Pancreas (tissue), 10 donors: ENCODE results near the gene PLA2G2E. TPM values are rescaled to one million over a fixed set of nuclear protein-coding genes. Genes with fewer than 3 reads are reported as not detected.

Experiments used
- ATAC-seq, 4 donors: fragments of 200-7000 bp; cut with Tn5 transposase; one replicate each; pipeline versions ENCODE4 v1.8.0 to v1.9.1; 2020; ENCODE audit warnings: mild to moderate bottlenecking in 4 of 4, moderate library complexity in 4 of 4
- DNase-seq, 6 donors: peaks; one replicate each; pipeline ENCODE4 v3.0.0-alpha.2; 2020
- FAIRE-seq: peaks from 2 replicates; lab custom pipeline; 2012; peaks lifted over from hg19 to GRCh38; lab: Jason Lieb, UNC
- H3K27ac ChIP-seq, 4 donors: fragments of 200-600 bp; sonication (generic); 1 replicate in 3 of 4; 2 replicates in 1 of 4; pipeline versions ENCODE4 v1.5.0 to v1.8.0; 2020
- H3K27me3 ChIP-seq, 4 donors: fragments of 200-600 bp; one replicate each; pipeline ENCODE4 v1.8.0; 2021
- H3K36me3 ChIP-seq, 3 donors: fragments of 200-600 bp; sonication (generic) in 1 of 3; one replicate each; pipeline versions ENCODE4 v1.5.0 to v1.8.0; 2020 to 2021
- H3K4me1 ChIP-seq, 3 donors: fragments of 200-600 bp; one replicate each; pipeline ENCODE4 v1.8.0; 2021
- H3K4me3 ChIP-seq, 4 donors: fragments of 200-600 bp; sonication (generic) in 2 of 4; one replicate each; pipeline versions ENCODE4 v1.5.0 to v1.8.0; 2020 to 2021
- H3K9me3 ChIP-seq, 4 donors: fragments of 200-600 bp; one replicate each; pipeline ENCODE4 v1.8.0; 2021
- WGBS, 2 donors: extraction: QIAGEN DNeasy Blood & Tissue Kit; methylation state at CpG; one replicate each; pipeline ENCODE4 v1.1.7; 2013; 5-methylcytosine and 5-hydroxymethylcytosine counted together
- intact Hi-C, 3 donors: fragments of 100-400 bp; cut with DNase I; formaldehyde crosslinking; loops; one replicate each; pipeline versions ENCODE4 v1.11.1 to v1.14.2; 2022
- polyA plus RNA-seq, 2 donors: library from polyadenylated mRNA; stranded (reverse); fragments of 200-250 nt; gene quantifications; one replicate each; pipeline ENCODE4 v1.2.3, GENCODE V29; 2013
- total RNA-seq, 6 donors: library from RNA; stranded (reverse); fragmentation: NEBNext Ultra II Directional in 4 of 6; extraction: Animal tissue kit (Norgen Biotek cat#: 25700) in 4 of 6; gene quantifications; one replicate each; pipeline versions ENCODE4 v1.2.1 to v1.2.4, GENCODE V29; 2021 to 2023
- TF ChIP-seq, protein P1 (sequence below), 4 donors: fragments of 200-600 bp; sonication (generic) in 3 of 4; IDR thresholded peaks; one replicate each; pipeline versions ENCODE4 v1.5.0 to v1.8.0; 2021; ENCODE audit warnings: antibody characterized with exemption in 4 of 4
- donor health status: healthy with polysubstance abuse.
- donor health status: DM: no; HTN: no; CAD: no; lungs with moderate emphysema.
- donor health status: DM: no; HTN: no; CAD: no.
- donor health status: control.
- donor health status: control.
- donor health status: Bipolar disorder and iron deficiency.
- donor health status: DM: yes; HTN: yes; CAD: no.
- donor health status: DM: no; HTN: no; CAD: no.
- donor health status: DM: no; HTN: no; CAD: no.
- donor health status: DM: yes; HTN: yes; CAD: no.

PLA2G2E gene
- total and polyA plus RNA-seq, 8 donors: not detected

DNA sequence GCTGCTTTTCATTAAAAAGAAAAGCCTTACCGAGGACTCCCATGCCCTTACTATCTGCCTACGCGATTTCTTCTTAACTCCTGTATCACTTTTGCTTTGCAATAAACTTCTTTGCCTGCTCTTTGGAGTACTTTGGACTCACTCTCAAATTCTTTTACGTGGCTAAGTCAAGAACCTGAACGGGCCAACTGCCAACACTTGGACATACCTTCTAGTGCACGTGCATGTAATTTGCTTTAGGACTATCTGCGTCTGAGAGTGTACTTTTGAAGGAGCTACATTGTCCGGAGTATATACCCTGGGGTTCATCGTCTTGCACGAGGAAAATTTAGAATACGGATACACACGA is 44.8 kb downstream of the PLA2G2E start:
- FAIRE-seq (no peak), ATAC-seq (no peak)
- WGBS, 2 donors: 61 to 62% methylated on average over 12 of the region's 12 CpGs

DNA sequence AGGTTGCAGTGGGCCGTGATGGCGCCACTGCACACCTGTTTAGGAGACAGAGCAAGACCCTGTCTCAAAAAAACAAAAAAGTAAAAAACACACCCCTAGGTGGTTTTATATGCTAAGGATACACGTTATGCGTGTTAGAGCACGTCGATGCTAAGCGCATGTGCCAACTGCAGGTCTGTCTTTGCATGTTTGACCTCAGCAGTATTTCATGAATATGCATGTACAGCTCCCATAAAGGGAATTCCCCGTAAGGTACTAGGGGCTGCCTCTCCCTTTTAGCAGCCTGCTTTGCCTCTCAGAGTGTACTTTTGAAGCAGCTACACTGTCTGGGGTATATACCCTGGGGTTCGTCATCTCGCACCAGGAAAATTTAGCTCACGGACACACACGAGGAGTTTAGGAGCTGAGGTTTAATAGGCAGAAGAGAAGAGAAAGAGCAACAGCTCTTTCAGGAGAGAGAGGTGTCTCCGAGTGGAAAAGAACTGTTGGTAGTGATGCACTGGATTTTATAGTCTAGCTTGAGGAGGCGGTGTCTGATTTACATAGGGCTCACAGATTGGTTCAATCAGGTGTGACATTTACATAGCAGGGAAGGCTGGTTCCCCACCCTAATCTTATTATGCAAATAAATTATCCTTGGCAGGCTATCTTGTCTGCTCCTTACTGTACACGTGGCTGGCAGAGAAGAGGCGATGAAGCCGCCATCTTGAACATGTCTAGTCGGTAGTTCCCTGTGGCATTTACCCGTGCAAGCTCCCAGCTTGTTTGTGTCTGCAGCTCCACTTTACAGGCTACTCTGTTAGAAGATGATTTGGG is 45.4 kb downstream of the PLA2G2E start:
- H3K27me3 ChIP-seq: no peaks in the 10 kb centered on the region
- H3K4me3 ChIP-seq: no peak overlapping the region
- H3K9me3 ChIP-seq: no peaks in the 10 kb centered on the region
- WGBS, 2 donors: 75 to 79% methylated on average over 19 of the region's 19 CpGs
- no peaks in the 10 kb centered on the region for H3K36me3 ChIP-seq
- ATAC-seq (no peak), FAIRE-seq (no peak), DNase-seq (no peak)
- intact Hi-C loops: loop anchor here in 1 of 3 donors (5.0 kb wide), 1 partner anchor 116 kb away; no protein-coding TSS in a partner anchor
- H3K27ac ChIP-seq: no peak overlapping the region
- TF ChIP-seq, protein P1, sequence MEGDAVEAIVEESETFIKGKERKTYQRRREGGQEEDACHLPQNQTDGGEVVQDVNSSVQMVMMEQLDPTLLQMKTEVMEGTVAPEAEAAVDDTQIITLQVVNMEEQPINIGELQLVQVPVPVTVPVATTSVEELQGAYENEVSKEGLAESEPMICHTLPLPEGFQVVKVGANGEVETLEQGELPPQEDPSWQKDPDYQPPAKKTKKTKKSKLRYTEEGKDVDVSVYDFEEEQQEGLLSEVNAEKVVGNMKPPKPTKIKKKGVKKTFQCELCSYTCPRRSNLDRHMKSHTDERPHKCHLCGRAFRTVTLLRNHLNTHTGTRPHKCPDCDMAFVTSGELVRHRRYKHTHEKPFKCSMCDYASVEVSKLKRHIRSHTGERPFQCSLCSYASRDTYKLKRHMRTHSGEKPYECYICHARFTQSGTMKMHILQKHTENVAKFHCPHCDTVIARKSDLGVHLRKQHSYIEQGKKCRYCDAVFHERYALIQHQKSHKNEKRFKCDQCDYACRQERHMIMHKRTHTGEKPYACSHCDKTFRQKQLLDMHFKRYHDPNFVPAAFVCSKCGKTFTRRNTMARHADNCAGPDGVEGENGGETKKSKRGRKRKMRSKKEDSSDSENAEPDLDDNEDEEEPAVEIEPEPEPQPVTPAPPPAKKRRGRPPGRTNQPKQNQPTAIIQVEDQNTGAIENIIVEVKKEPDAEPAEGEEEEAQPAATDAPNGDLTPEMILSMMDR (IDR thresholded peaks at IDR 0.05): no peak
- peaks cover 0 to under 1% (median under 1%) of the 10 kb centered on the region in 3 donors for H3K4me1 ChIP-seq

More for the DNA sequence above, 44.8 kb downstream of the PLA2G2E start:
- intact Hi-C loops: loop anchor here in 1 of 3 donors (5.0 kb wide), 1 partner anchor 116 kb away; no protein-coding TSS in a partner anchor
- TF ChIP-seq, protein P1 (IDR thresholded peaks at IDR 0.05): no peak
- no peak overlapping the region for H3K4me3 ChIP-seq
- H3K27me3 ChIP-seq: no peaks in the 10 kb centered on the region
- no peak overlapping the region for H3K27ac ChIP-seq
- no peaks in the 10 kb centered on the region for H3K9me3 ChIP-seq
- H3K36me3 ChIP-seq: no peaks in the 10 kb centered on the region
- peaks cover 0 to 7% (median 6%) of the 10 kb centered on the region in 3 donors for H3K4me1 ChIP-seq
- DNase-seq: no peak

DNA sequence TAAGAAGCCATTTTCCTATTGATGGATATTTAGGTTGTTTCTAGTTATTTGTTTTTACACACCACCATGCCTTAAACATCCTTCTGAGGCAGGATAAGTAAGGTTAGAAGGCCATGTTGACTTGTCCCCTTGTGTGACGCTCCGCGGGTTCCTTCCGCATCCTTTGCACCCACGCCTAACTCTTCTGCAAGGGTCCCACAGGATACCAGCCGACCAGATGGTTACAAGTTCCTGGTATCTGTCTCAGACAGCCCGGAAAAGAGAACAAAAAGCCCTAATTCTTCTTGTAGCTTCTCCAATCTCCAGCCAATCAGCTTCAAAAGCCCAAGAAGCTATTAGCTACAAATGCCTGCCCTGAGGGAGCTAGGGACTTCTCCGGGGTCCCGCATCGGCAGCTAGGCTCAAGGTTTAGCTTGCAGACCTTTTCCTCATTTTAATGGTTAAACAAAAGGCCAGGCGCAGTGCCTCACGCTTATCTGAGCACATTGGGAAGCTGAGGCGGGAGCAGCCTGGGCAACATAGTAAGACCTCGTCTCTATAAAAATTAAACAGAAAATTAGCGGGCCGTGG is 46.2 kb downstream of the PLA2G2E start:
- intact Hi-C loops: loop anchor here in 1 of 3 donors (5.0 kb wide), 1 partner anchor 115 kb away; no protein-coding TSS in a partner anchor
- ATAC-seq (no peak), FAIRE-seq (no peak), DNase-seq (no peak)
- Histone ChIP-seq H3K4me1 (no peaks in the 10 kb centered on the region), H3K27me3 (no peaks in the 10 kb centered on the region), H3K36me3 (no peaks in the 10 kb centered on the region), H3K27ac (no peak overlapping the region), H3K9me3 (no peaks in the 10 kb centered on the region), H3K4me3 (no peak overlapping the region)
- TF ChIP-seq, protein P1 (IDR thresholded peaks at IDR 0.05): no peak
- 76 to 84% methylated on average over 16 of the region's 16 CpGs for WGBS, 2 donors

DNA sequence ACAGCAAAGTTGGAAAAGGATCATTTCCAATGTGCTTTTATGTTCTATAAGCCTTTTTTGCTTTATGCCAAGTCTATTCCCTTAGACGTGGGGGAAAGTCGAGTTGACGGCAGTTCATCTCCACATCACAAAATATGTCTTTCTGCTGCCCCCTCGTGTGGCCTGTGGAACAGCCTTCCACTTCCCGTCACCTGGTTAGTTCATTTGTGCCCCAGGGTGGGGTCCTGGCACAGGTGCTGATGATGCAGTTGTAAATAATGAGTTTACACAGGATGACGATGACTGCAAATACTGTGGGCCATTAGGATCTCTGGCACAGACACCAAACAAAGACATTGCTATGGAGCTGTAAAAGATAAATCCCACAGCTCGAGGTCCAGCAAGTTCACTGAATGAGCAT is 51.2 kb downstream of the PLA2G2E start:
- no peaks in the 10 kb centered on the region for H3K9me3 ChIP-seq
- no peak overlapping the region for H3K27ac ChIP-seq
- ATAC-seq (peak; percentile 89 to 98 (median 96)), FAIRE-seq (no peak), DNase-seq (peak in 5 of 6 donors; percentile 54 to 70 (median 66))
- no peaks in the 10 kb centered on the region for H3K4me1 ChIP-seq
- TF ChIP-seq, protein P1 (IDR thresholded peaks at IDR 0.05): peak in 3 of 4 donors; percentile 29 to 39 (median 37)
- WGBS, 2 donors: 5 to 13% methylated on average over 7 of the region's 7 CpGs
- no peaks in the 10 kb centered on the region for H3K36me3 ChIP-seq
- H3K27me3 ChIP-seq: no peaks in the 10 kb centered on the region
- no peak overlapping the region for H3K4me3 ChIP-seq
- intact Hi-C loops: no loop called here

Other genes with a start within 250 kb of the PLA2G2E start
- 10 to 100 TPM; 12.6 to 22.2 (median 14.7) TPM for gene TMCO4, start 123.7 kb downstream of the PLA2G2E start, total RNA-seq
- gene TMCO4, start 123.7 kb downstream of the PLA2G2E start, polyA plus RNA-seq: 10 to 100 TPM; 23.9 to 25.1 TPM
- gene RNF186, start 108.3 kb downstream of the PLA2G2E start, total RNA-seq: 10 to 100 TPM; 18.1 to 29.6 (median 27.2) TPM
- gene RNF186, start 108.3 kb downstream of the PLA2G2E start, polyA plus RNA-seq: 10 to 100 TPM; 13.2 to 14.9 TPM
- gene OTUD3, start 41.2 kb downstream of the PLA2G2E start, total RNA-seq: 1 to 10 TPM; 3.0 to 4.1 (median 3.4) TPM
- gene OTUD3, start 41.2 kb downstream of the PLA2G2E start, polyA plus RNA-seq: 1 to 10 TPM; 2.0 to 2.9 TPM
- 10 to 100 TPM in 3 of 6 donors, 1 to 10 TPM in 1, under 1 TPM in 2; 0.42 to 53.5 (median 6.1) TPM for gene PLA2G2A, start 56.0 kb upstream of the PLA2G2E start, total RNA-seq
- gene PLA2G2A, start 56.0 kb upstream of the PLA2G2E start, polyA plus RNA-seq: 10 to 100 TPM in 1 of 2 donors, 1 to 10 TPM in 1; 6.7 to 29.7 TPM
- under 1 TPM in 5 of 6 donors, not detected in 1; 0.12 to 0.67 (median 0.35) TPM for gene PLA2G5, start 146.6 kb upstream of the PLA2G2E start, total RNA-seq
- 1 to 10 TPM; 1.7 to 2.0 TPM for gene PLA2G5, start 146.6 kb upstream of the PLA2G2E start, polyA plus RNA-seq
- gene PLA2G2D, start 195.9 kb upstream of the PLA2G2E start, total RNA-seq: under 1 TPM in 1 of 6 donors, not detected in 5; 0.25 TPM
- gene PLA2G2D, start 195.9 kb upstream of the PLA2G2E start, polyA plus RNA-seq: not detected
- not detected for gene PLA2G2F, start 215.7 kb upstream of the PLA2G2E start, total RNA-seq
- gene PLA2G2F, start 215.7 kb upstream of the PLA2G2E start, polyA plus RNA-seq: not detected